Measurements from ENCODE around the gene DIAPH3. TPM values are rescaled to one million over a fixed set of nuclear protein-coding genes. Genes with fewer than 3 reads are reported as not detected.

DIAPH3 gene
- total RNA-seq, 1 experiment from 2014 or later = 33.9 TPM

- DNase-seq (ENCODE audit: low read depth in 1 of 2, low spot score in 2 of 2) = no peak
- H3K36me3 ChIP-seq = peaks cover 32% of the 10 kb centered on the region
- H3K9me3 ChIP-seq (replicated peaks) = no peaks in the 10 kb centered on the region
- H3K27me3 ChIP-seq (replicated peaks) = no peaks in the 10 kb centered on the region
- H3K27ac ChIP-seq = no peak overlapping the region
- no peaks in the 10 kb centered on the region for H3K4me1 ChIP-seq (replicated peaks)
- no peak overlapping the region for H3K4me3 ChIP-seq
These were observed 187.8 kb downstream of the DIAPH3 start for GRCh38 chr13:59975807-59976435.

GRCh38 chr13:59970847-59971246, 192.9 kb downstream of the DIAPH3 start:
- Histone ChIP-seq H3K27me3 (replicated peaks) (no peaks in the 10 kb centered on the region), H3K9me3 (replicated peaks) (no peaks in the 10 kb centered on the region), H3K4me3 (no peak overlapping the region), H3K4me1 (replicated peaks) (no peaks in the 10 kb centered on the region), H3K36me3 (peaks cover 34% of the 10 kb centered on the region), H3K27ac (no peak overlapping the region)
- no peak for DNase-seq (ENCODE audit: low read depth in 1 of 2, low spot score in 2 of 2)

- peaks cover 36% of the 10 kb centered on the region for H3K36me3 ChIP-seq
- no peaks in the 10 kb centered on the region for H3K27me3 ChIP-seq (replicated peaks)
- no peak for DNase-seq (ENCODE audit: low read depth in 1 of 2, low spot score in 2 of 2)
- no peaks in the 10 kb centered on the region for H3K9me3 ChIP-seq (replicated peaks)
- H3K4me1 ChIP-seq (replicated peaks) = no peaks in the 10 kb centered on the region
- H3K27ac ChIP-seq = no peak overlapping the region
- no peak overlapping the region for H3K4me3 ChIP-seq
These were observed 199.9 kb downstream of the DIAPH3 start for GRCh38 chr13:59963827-59964226.

GRCh38 chr13:59963383-59963782, 200.3 kb downstream of the DIAPH3 start:
- Histone ChIP-seq H3K4me1 (replicated peaks) (no peaks in the 10 kb centered on the region), H3K36me3 (peaks cover 36% of the 10 kb centered on the region), H3K9me3 (replicated peaks) (no peaks in the 10 kb centered on the region), H3K27me3 (replicated peaks) (no peaks in the 10 kb centered on the region), H3K27ac (no peak overlapping the region), H3K4me3 (no peak overlapping the region)
- DNase-seq (ENCODE audit: low read depth in 1 of 2, low spot score in 2 of 2) = no peak

GRCh38 chr13:59962343-59962742, 201.4 kb downstream of the DIAPH3 start:
- no peak for DNase-seq (ENCODE audit: low read depth in 1 of 2, low spot score in 2 of 2)
- Histone ChIP-seq H3K27me3 (replicated peaks) (no peaks in the 10 kb centered on the region), H3K4me3 (no peak overlapping the region), H3K9me3 (replicated peaks) (no peaks in the 10 kb centered on the region), H3K4me1 (replicated peaks) (no peaks in the 10 kb centered on the region), H3K27ac (no peak overlapping the region), H3K36me3 (peaks cover 31% of the 10 kb centered on the region)

GRCh38 chr13:59960683-59961082, 203.0 kb downstream of the DIAPH3 start:
- H3K9me3 ChIP-seq (replicated peaks) = no peaks in the 10 kb centered on the region
- H3K36me3 ChIP-seq = peaks cover 45% of the 10 kb centered on the region
- H3K27me3 ChIP-seq (replicated peaks) = no peaks in the 10 kb centered on the region
- DNase-seq (ENCODE audit: low read depth in 1 of 2, low spot score in 2 of 2) = no peak
- no peak overlapping the region for H3K4me3 ChIP-seq
- no peaks in the 10 kb centered on the region for H3K4me1 ChIP-seq (replicated peaks)
- no peak overlapping the region for H3K27ac ChIP-seq

GRCh38 chr13:59957438-59957837, 206.3 kb downstream of the DIAPH3 start:
- Histone ChIP-seq H3K9me3 (replicated peaks) (no peaks in the 10 kb centered on the region), H3K4me3 (no peak overlapping the region), H3K36me3 (peaks cover 35% of the 10 kb centered on the region), H3K27me3 (replicated peaks) (no peaks in the 10 kb centered on the region), H3K4me1 (replicated peaks) (no peaks in the 10 kb centered on the region), H3K27ac (no peak overlapping the region)
- no peak for DNase-seq (ENCODE audit: low read depth in 1 of 2, low spot score in 2 of 2)

- peaks cover 21% of the 10 kb centered on the region; the same call in 1 of the 2 replicates for H3K36me3 ChIP-seq
- no peak overlapping the region for H3K27ac ChIP-seq
- H3K4me3 ChIP-seq = no peak overlapping the region
- H3K9me3 ChIP-seq (replicated peaks) = no peaks in the 10 kb centered on the region
- no peaks in the 10 kb centered on the region; the same call in 1 of the 2 replicates for H3K27me3 ChIP-seq (replicated peaks)
- DNase-seq (ENCODE audit: low read depth in 1 of 2, low spot score in 2 of 2) = no peak
- H3K4me1 ChIP-seq (replicated peaks) = no peaks in the 10 kb centered on the region
These were observed 209.1 kb downstream of the DIAPH3 start for GRCh38 chr13:59954601-59955000.

GRCh38 chr13:59951011-59951410, 212.7 kb downstream of the DIAPH3 start:
- no peaks in the 10 kb centered on the region; the same call in 1 of the 2 replicates for H3K27me3 ChIP-seq (replicated peaks)
- H3K4me3 ChIP-seq = no peak overlapping the region
- no peaks in the 10 kb centered on the region for H3K4me1 ChIP-seq (replicated peaks)
- H3K36me3 ChIP-seq = peaks cover 4% of the 10 kb centered on the region; the same call in 1 of the 2 replicates
- no peaks in the 10 kb centered on the region for H3K9me3 ChIP-seq (replicated peaks)
- no peak for DNase-seq (ENCODE audit: low read depth in 1 of 2, low spot score in 2 of 2)
- no peak overlapping the region for H3K27ac ChIP-seq

GRCh38 chr13:59950266-59950665, 213.5 kb downstream of the DIAPH3 start:
- Histone ChIP-seq H3K4me3 (no peak overlapping the region), H3K9me3 (replicated peaks) (no peaks in the 10 kb centered on the region), H3K36me3 (no peaks in the 10 kb centered on the region; the same call in 1 of the 2 replicates), H3K27ac (no peak overlapping the region), H3K4me1 (replicated peaks) (no peaks in the 10 kb centered on the region), H3K27me3 (replicated peaks) (no peaks in the 10 kb centered on the region; the same call in 1 of the 2 replicates)
- DNase-seq (ENCODE audit: low read depth in 1 of 2, low spot score in 2 of 2) = no peak

- Histone ChIP-seq H3K27ac (no peak overlapping the region), H3K4me3 (no peak overlapping the region), H3K9me3 (replicated peaks) (no peaks in the 10 kb centered on the region), H3K36me3 (no peaks in the 10 kb centered on the region; the same call in 1 of the 2 replicates), H3K4me1 (replicated peaks) (no peaks in the 10 kb centered on the region), H3K27me3 (replicated peaks) (no peaks in the 10 kb centered on the region; the same call in 1 of the 2 replicates)
- no peak for DNase-seq (ENCODE audit: low read depth in 1 of 2, low spot score in 2 of 2)
These were observed 215.0 kb downstream of the DIAPH3 start for GRCh38 chr13:59948686-59949085.

- Histone ChIP-seq H3K36me3 (no peaks in the 10 kb centered on the region; the same call in 1 of the 2 replicates), H3K4me3 (no peak overlapping the region), H3K27ac (no peak overlapping the region), H3K27me3 (replicated peaks) (no peaks in the 10 kb centered on the region; the same call in 1 of the 2 replicates), H3K9me3 (replicated peaks) (no peaks in the 10 kb centered on the region), H3K4me1 (replicated peaks) (no peaks in the 10 kb centered on the region)
- no peak for DNase-seq (ENCODE audit: low read depth in 1 of 2, low spot score in 2 of 2)
These were observed 216.8 kb downstream of the DIAPH3 start for GRCh38 chr13:59946944-59947343.

GRCh38 chr13:59931621-59932020, 232.1 kb downstream of the DIAPH3 start:
- no peaks in the 10 kb centered on the region for H3K4me1 ChIP-seq (replicated peaks)
- 0 out of 2 replicates have a peak, but pooled peaks cover 4% of the 10 kb centered on the region for H3K27me3 ChIP-seq (replicated peaks)
- no peak overlapping the region for H3K27ac ChIP-seq
- H3K9me3 ChIP-seq (replicated peaks) = no peaks in the 10 kb centered on the region
- DNase-seq (ENCODE audit: low read depth in 1 of 2, low spot score in 2 of 2) = no peak
- no peak overlapping the region for H3K4me3 ChIP-seq
- peaks cover 11% of the 10 kb centered on the region for H3K36me3 ChIP-seq

- Histone ChIP-seq H3K36me3 (peaks cover 16% of the 10 kb centered on the region), H3K27me3 (replicated peaks) (no peaks in the 10 kb centered on the region), H3K27ac (no peak overlapping the region), H3K9me3 (replicated peaks) (no peaks in the 10 kb centered on the region), H3K4me3 (no peak overlapping the region), H3K4me1 (replicated peaks) (no peaks in the 10 kb centered on the region)
- DNase-seq (ENCODE audit: low read depth in 1 of 2, low spot score in 2 of 2) = no peak
These were observed 239.5 kb downstream of the DIAPH3 start for GRCh38 chr13:59924256-59924655.

- Histone ChIP-seq H3K9me3 (replicated peaks) (no peaks in the 10 kb centered on the region), H3K27ac (no peak overlapping the region), H3K4me3 (no peak overlapping the region)
These were observed 248.5 kb downstream of the DIAPH3 start for GRCh38 chr13:59915252-59915651.

More at GRCh38 chr13:59915252-59915651, 248.5 kb downstream of the DIAPH3 start:
- no peaks in the 10 kb centered on the region for H3K4me1 ChIP-seq (replicated peaks)
- peaks cover 11% of the 10 kb centered on the region; the same call in 1 of the 2 replicates for H3K36me3 ChIP-seq
- DNase-seq (ENCODE audit: low read depth in 1 of 2, low spot score in 2 of 2) = no peak
- H3K27me3 ChIP-seq (replicated peaks) = no peaks in the 10 kb centered on the region

All from SJSA1 (cell line).